Activated B cell treated with CpG ODN at 0.5 μM for 24 hours (primary cell): ENCODE data around the gene HOXC11. TPM values are rescaled to one million over a fixed set of nuclear protein-coding genes. Genes with fewer than 3 reads are reported as not detected.

ENCODE experiments used
- ATAC-seq: fragments of 200-7000 bp; cut with Tn5 transposase; one replicate; pipeline ENCODE4 v1.10.0; 2021; ENCODE audit warnings: low read depth, mild to moderate bottlenecking, moderate library complexity
- CTCF ChIA-PET: fragments of 350-600 bp; sonication (Branson Sonifier 250); formaldehyde crosslinking; loops from one replicate; lab custom pipeline; 2021; ENCODE audit warnings: antibody characterized with exemption; lab: Charles Lee
- POLR2A ChIA-PET: fragments of 350-600 bp; sonication (Branson Sonifier 250); formaldehyde crosslinking; loops from one replicate; lab custom pipeline; 2021; ENCODE audit warnings: antibody characterized with exemption; lab: Charles Lee
- DNase-seq: peaks from one replicate; pipeline ENCODE4 v3.0.0; 2022
- H3K27ac Mint-ChIP-seq: one replicate; pipeline ENCODE4 v1.8.0; 2020; ENCODE audit warnings: mixed read lengths
- H3K27me3 Mint-ChIP-seq: one replicate; pipeline ENCODE4 v1.8.0; 2021; ENCODE audit warnings: mixed read lengths
- H3K36me3 Mint-ChIP-seq: one replicate; pipeline ENCODE4 v1.8.0; 2021; ENCODE audit warnings: low read depth, mixed read lengths
- H3K4me1 Mint-ChIP-seq: one replicate; pipeline ENCODE4 v1.8.0; 2021; ENCODE audit warnings: mixed read lengths
- H3K4me3 Mint-ChIP-seq: one replicate; pipeline ENCODE4 v1.8.0; 2020; ENCODE audit warnings: mild to moderate bottlenecking, mixed read lengths
- H3K9me3 Mint-ChIP-seq: one replicate; pipeline ENCODE4 v1.8.0; 2020; ENCODE audit warnings: mixed read lengths
- intact Hi-C: fragments of 100-400 bp; cut with micrococcal nuclease; formaldehyde crosslinking; loops from one replicate; pipeline ENCODE4 v1.15.1; 2024
- total RNA-seq: library from RNA; stranded (reverse); gene quantifications from 2 replicates; pipeline ENCODE4 v1.2.3, GENCODE V29; 2022
- TF ChIP-seq, protein P1 (sequence below): fragments of 200-600 bp; IDR thresholded peaks from one replicate; pipeline ENCODE4 v1.8.0; 2022; ENCODE audit warnings: antibody characterized with exemption, mild to moderate bottlenecking

The HOXC11 gene
- total RNA-seq, result not detected in 2 replicates

DNA sequence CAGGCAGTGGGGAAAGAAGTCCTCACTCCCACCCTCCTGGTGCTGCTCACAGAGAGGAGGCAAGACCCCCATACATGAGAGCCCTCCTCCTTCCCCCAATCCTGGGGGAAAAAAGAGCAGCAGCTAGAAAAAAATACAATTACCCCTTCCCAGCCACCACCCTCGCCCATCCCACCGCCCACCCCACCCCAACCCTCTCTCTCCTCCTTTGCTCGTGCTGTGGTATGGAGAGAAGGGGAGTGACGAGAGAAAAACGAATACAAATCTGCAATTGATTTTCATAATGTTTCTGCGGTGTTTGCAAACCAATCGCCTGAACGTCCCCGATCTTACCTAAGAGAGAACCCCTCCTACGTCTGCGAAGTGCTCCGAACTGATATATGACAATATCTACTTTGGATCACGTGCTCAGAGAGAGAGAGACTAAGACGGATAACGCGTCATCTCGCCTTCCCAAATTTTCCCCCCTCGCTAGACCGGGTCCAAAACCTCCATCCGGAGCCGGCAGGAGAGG is at the start of gene HOXC11:
Gene HOXC11, plus strand, starts transcription at position 405 of the 514 bp plus-strand sequence. CDS start 116 bp downstream, outside the sequence.
- Mint-ChIP-seq H3K27me3 (peaks cover 73% of the 10 kb centered on the region), H3K36me3 (no peaks in the 10 kb centered on the region), H3K4me1 (peaks cover 13% of the 10 kb centered on the region), H3K27ac (peak within 1 kb of the TSS; percentile 67), H3K9me3 (peaks cover 4% of the 10 kb centered on the region), H3K4me3 (peak within 1 kb of the TSS; percentile 66)
- TF ChIP-seq, protein P1, sequence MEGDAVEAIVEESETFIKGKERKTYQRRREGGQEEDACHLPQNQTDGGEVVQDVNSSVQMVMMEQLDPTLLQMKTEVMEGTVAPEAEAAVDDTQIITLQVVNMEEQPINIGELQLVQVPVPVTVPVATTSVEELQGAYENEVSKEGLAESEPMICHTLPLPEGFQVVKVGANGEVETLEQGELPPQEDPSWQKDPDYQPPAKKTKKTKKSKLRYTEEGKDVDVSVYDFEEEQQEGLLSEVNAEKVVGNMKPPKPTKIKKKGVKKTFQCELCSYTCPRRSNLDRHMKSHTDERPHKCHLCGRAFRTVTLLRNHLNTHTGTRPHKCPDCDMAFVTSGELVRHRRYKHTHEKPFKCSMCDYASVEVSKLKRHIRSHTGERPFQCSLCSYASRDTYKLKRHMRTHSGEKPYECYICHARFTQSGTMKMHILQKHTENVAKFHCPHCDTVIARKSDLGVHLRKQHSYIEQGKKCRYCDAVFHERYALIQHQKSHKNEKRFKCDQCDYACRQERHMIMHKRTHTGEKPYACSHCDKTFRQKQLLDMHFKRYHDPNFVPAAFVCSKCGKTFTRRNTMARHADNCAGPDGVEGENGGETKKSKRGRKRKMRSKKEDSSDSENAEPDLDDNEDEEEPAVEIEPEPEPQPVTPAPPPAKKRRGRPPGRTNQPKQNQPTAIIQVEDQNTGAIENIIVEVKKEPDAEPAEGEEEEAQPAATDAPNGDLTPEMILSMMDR, result no peak
- intact Hi-C loops, result loop anchor here (5.0 kb wide), 1 partner anchor 35 kb away; the partner anchor contains the start of gene HOXC13
- DNase-seq (no peak), ATAC-seq (no peak)
- ChIA-PET CTCF (no interaction called here), POLR2A (no interaction called here)

DNA sequence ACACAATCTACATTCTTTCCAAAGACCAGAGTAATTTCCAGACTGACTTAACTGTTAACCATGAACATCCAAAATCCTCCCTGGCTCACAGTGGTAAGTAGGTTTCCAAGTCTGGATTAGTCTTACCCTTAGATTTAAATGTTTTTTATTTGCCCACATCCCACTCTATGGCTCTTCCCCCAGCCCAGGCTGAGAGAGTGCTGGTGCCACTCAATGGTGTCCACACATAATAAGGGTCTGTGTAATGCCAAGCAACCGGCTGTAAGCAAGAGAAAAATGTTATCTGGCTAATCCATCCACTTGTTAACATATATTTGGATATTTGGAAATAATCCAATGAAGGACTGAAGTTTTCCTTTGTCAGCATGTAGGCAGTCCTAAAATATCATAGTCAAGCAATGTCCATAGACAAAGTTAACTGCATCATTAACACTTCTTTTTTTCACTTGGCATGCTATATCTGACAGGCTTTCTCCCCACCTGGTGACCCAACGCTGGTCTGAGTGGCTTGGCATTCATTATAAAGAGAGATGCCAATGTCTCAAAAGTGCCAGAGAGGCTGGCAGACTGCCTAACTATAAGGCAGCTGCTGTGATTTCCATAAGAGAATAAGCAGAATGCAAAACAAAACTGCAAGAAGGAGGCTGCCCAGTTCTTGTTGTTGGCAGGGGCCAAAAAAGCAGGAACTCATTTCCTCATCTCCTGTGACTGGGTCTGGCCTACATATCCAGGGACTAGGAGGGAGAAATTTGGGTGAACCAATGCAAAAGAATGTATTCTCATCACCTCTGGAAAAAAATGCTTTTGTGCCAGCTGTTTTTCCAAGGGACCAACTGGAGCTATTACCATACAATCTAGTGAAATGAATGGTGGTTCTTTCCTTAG is 48.2 kb upstream of the HOXC11 start:
- DNase-seq (no peak), ATAC-seq (no peak)
- Mint-ChIP-seq H3K4me1 (peaks cover 7% of the 10 kb centered on the region), H3K9me3 (no peaks in the 10 kb centered on the region), H3K36me3 (no peaks in the 10 kb centered on the region), H3K27ac (no peak overlapping the region), H3K27me3 (peaks cover 77% of the 10 kb centered on the region), H3K4me3 (no peak overlapping the region)
- TF ChIP-seq, protein P1, result no peak
- CTCF ChIA-PET, result no interaction called here
- POLR2A ChIA-PET, result no interaction called here
- intact Hi-C loops, result no loop called here

DNA sequence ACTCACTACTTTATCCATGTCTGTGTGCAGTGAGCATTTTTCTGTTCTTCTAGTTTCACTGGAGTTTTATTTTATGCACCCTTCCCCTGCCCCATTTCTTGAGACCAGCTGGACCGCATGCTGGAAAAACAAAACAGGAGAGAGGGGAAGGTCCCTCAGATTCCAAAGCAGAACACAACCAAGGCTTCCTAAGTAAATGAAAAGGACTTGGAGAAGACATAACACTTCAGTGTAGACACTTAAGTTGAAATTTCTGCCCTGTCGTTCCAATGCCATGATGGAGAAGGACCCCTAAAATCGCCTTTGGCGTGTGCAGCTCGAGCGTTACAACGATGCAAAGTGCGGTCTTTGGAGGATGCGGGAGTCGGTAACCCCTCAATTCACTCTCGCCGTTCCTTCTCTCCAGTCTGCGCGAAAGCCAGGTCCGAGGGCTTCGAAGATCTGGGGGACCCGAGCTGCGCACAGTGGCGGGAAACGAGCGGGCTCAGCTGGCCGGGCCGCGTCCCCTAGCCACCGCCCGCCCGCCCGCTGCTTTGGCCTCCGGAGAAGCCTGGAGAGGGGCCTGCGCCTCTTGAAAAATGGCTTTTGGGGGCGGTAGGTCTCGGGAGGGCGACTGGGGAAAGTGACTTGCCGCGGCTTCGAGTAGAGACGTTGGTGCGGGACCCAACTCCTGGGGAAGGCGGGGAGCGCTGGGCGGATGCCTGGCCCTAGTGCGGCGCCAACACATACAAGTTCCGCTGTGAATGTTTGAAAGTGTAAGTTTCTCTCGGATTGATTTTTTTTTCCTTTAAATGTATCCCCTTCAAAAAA is 45.5 kb upstream of the HOXC11 start:
- H3K27ac Mint-ChIP-seq, result no peak overlapping the region
- peaks cover 83% of the 10 kb centered on the region for H3K27me3 Mint-ChIP-seq
- CTCF ChIA-PET, result no interaction called here

DNA sequence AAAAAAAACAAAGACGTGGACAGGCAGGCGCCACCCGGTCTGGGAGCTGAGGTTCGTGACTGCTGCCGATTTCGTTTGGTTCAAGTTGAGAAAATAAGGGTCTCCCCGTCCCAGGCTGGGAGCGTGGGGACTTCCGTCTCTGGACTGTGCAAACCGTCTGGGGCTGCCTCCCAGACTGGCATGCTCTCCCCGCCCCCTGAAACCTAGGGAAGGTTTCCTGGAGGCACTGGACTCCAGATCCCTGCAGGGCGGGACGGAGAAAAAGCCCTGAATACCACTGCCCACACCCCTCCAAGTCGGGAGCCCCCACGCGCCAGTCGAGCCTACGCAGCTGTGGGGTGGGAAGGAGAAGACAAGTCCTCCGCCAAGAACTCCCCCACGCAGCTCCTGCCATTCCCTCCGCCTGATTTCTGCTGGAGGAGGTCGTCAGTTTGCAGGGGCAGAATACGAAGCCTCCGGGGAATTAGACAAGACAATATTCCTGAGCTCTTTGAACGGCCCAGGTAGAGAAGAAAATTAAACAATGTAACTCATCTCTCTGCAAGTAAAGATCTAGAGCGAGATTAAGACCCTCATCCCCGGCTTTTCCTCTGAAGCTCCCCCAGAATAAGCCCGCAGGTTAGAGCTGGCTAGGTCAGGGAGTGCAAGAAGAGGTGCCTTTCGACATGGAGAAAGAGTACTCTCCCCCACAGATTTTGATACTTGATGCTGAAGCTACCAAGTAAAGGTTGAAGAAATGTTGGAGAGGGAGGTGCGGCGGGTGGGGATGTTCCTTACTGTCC is 44.7 kb upstream of the HOXC11 start:
- ATAC-seq (no peak), DNase-seq (no peak)
- Mint-ChIP-seq H3K4me3 (no peak overlapping the region), H3K27me3 (peaks cover 83% of the 10 kb centered on the region), H3K36me3 (no peaks in the 10 kb centered on the region), H3K27ac (no peak overlapping the region), H3K9me3 (no peaks in the 10 kb centered on the region), H3K4me1 (peaks cover 7% of the 10 kb centered on the region)
- ChIA-PET CTCF (no interaction called here), POLR2A (interaction anchor here (0.6 kb wide), 1 partner anchor 264 kb away, joined by 5 read pairs; no protein-coding TSS in a partner anchor)
- TF ChIP-seq, protein P1, result no peak
- intact Hi-C loops, result no loop called here

More for the DNA sequence above, 45.5 kb upstream of the HOXC11 start:
- Mint-ChIP-seq H3K4me3 (no peak overlapping the region), H3K4me1 (peaks cover 7% of the 10 kb centered on the region), H3K36me3 (no peaks in the 10 kb centered on the region), H3K9me3 (no peaks in the 10 kb centered on the region)
- intact Hi-C loops, result no loop called here
- DNase-seq, result no peak
- TF ChIP-seq, protein P1, result no peak
- no peak for ATAC-seq
- POLR2A ChIA-PET, result interaction anchor here (0.6 kb wide), 1 partner anchor 265 kb away, joined by 5 read pairs; no protein-coding TSS in a partner anchor
